ENCODE results near the gene LRPAP1.
"Not testable (repeated sequence)": the region's sequence is repeated elsewhere in the genome, so short reads cannot be mapped to it uniquely, and the experiment has no call there.

LRPAP1 gene

GRCh38 chr4:3519468-3520264 lies 12.6 kb downstream of the LRPAP1 start:
- Mint-ChIP-seq H3K9me3 (no peaks in the 10 kb centered on the region), H3K36me3 (peaks cover 80% of the 10 kb centered on the region), H3K4me1 (no peaks in the 10 kb centered on the region), H3K27ac (no peak overlapping the region), H3K4me3 (no peak overlapping the region)
- ATAC-seq (no peak), DNase-seq (ENCODE audit: low spot score in 2 of 2) (no peak)

DNA sequence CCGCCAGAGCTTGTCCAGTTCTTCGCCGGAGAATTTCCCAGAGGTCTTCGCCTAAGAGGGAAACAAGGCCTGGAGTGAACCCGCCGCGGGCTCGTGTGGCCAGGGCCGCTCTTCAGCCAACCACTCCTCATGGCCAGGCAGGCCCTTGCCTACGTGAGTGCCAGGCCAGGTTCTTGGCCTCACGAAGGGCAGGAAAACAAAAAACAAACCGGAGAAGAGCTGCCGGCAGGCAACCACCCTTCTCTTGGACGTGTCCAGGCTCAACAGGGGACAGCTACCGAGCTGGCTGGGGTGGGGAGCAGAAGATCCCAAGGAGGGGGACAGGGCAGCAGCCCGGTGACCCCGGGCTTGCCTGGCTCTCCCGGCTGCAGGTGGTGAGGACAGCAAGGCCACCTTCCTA lies 13.3 kb downstream of the LRPAP1 start:
- Mint-ChIP-seq H3K4me3 (no peak overlapping the region), H3K9me3 (no peaks in the 10 kb centered on the region), H3K36me3 (peaks cover 75% of the 10 kb centered on the region), H3K27ac (no peak overlapping the region), H3K4me1 (no peaks in the 10 kb centered on the region)
- DNase-seq (ENCODE audit: low spot score in 2 of 2) (no peak), ATAC-seq (no peak)

DNA sequence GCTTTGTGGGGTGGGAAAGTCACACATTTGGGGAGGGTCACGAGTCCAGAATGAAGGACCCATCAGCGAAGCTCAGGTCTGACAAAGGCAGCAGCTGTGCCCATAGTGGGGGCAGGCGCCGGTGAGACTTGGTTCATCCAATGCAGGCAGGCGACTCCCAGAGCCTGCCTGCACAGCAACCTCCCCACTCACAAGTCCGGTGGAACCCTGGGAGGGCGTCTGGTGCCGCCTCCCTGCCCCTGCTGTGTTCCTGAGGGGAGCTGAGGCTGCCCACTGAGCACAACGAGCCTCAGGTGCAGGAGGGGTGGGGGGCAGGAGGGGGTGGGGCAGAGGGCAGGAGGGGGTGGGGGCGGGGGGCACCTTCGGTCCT lies 13.7 kb downstream of the LRPAP1 start:
- Mint-ChIP-seq H3K4me1 (no peaks in the 10 kb centered on the region), H3K4me3 (no peak overlapping the region), H3K9me3 (no peaks in the 10 kb centered on the region), H3K36me3 (peaks cover 73% of the 10 kb centered on the region), H3K27ac (no peak overlapping the region)
- DNase-seq (ENCODE audit: low spot score in 2 of 2) (no peak), ATAC-seq (no peak)

GRCh38 chr4:3517731-3518510 lies 14.3 kb downstream of the LRPAP1 start:
- no peak overlapping the region for H3K27ac Mint-ChIP-seq
- H3K4me3 Mint-ChIP-seq = no peak overlapping the region
- H3K9me3 Mint-ChIP-seq = no peaks in the 10 kb centered on the region
- no peak for ATAC-seq
- H3K4me1 Mint-ChIP-seq = no peaks in the 10 kb centered on the region
- peaks cover 73% of the 10 kb centered on the region for H3K36me3 Mint-ChIP-seq
- no peak for DNase-seq (ENCODE audit: low spot score in 2 of 2)

- Mint-ChIP-seq H3K27ac (no peak overlapping the region), H3K9me3 (no peaks in the 10 kb centered on the region), H3K4me1 (no peaks in the 10 kb centered on the region), H3K4me3 (no peak overlapping the region), H3K36me3 (peaks cover 79% of the 10 kb centered on the region)
- ATAC-seq (no peak), DNase-seq (ENCODE audit: low spot score in 2 of 2) (no peak)
These were observed 15.1 kb downstream of the LRPAP1 start for GRCh38 chr4:3516836-3517730.

- no peaks in the 10 kb centered on the region for H3K4me1 Mint-ChIP-seq
- ATAC-seq (no peak), DNase-seq (ENCODE audit: low spot score in 2 of 2) (no peak)
- H3K9me3 Mint-ChIP-seq = no peaks in the 10 kb centered on the region
- H3K27ac Mint-ChIP-seq = no peak overlapping the region
- no peak overlapping the region for H3K4me3 Mint-ChIP-seq
- peaks cover 75% of the 10 kb centered on the region for H3K36me3 Mint-ChIP-seq
These were observed 16.0 kb downstream of the LRPAP1 start for GRCh38 chr4:3516061-3516835.

DNA sequence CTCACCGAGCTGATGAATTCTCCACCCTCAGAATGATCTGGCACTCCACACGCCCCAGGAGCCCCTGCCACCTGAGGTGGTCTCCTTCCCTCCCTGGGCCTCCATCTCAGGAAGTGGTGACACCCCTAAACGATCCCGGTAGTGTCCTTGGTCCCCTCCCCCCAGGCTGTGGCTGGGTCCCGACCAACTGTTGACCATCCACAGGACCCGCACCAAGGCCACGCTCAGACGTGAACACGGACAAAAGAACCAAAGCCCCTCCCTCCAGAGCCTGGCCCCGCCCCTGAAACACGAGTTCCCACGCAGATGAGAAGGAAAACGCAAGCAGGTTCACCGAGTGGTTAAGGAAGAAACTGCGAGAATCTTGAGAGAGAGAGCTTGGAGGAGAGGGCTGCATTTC lies 16.6 kb downstream of the LRPAP1 start:
- ATAC-seq = no peak
- H3K27ac Mint-ChIP-seq = no peak overlapping the region

DNA sequence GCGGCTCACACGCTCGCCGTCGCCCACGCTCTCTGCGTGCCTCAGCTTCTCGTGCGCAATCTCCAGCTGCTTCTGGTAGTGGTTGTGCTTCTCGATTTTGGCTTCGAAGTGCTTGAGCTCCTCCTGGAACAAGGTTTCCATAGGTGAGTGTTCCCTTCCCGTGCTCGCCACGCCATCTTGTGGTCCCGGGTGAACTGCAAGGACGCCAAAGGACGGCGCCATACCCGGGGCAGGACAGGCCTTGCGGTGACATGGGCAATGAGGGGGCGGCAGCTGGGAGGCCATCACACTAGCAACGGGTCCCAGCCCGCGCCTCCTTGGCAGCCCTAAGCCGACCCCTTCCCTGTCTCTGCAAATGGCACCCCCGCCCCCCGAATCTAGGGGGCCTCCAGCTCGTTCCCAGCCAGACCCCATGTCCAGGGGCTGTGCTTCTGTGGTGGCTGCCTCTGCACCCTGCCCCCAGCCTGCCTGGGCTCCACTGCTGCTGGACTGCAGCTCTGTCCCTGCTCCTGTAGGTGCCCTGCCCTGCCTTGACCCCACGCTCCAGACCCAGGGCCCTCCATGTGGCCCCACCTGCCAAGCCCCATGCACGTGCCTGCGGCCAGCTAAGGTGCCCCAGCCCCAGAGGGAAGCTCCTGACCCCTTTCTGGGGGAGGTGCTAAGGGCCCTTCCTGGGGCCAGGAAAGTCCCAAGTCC lies 17.3 kb downstream of the LRPAP1 start:
- H3K9me3 Mint-ChIP-seq = no peaks in the 10 kb centered on the region
- no peak overlapping the region for H3K4me3 Mint-ChIP-seq
- no peak overlapping the region for H3K27ac Mint-ChIP-seq
- no peak for DNase-seq (ENCODE audit: low spot score in 2 of 2)
- H3K36me3 Mint-ChIP-seq = peaks cover 76% of the 10 kb centered on the region
- no peak for ATAC-seq
- H3K4me1 Mint-ChIP-seq = no peaks in the 10 kb centered on the region

More for the DNA sequence above, 16.6 kb downstream of the LRPAP1 start:
- H3K4me3 Mint-ChIP-seq = no peak overlapping the region
- no peaks in the 10 kb centered on the region for H3K4me1 Mint-ChIP-seq
- H3K9me3 Mint-ChIP-seq = no peaks in the 10 kb centered on the region
- H3K36me3 Mint-ChIP-seq = peaks cover 73% of the 10 kb centered on the region
- no peak for DNase-seq (ENCODE audit: low spot score in 2 of 2)

GRCh38 chr4:3514221-3514780 lies 17.9 kb downstream of the LRPAP1 start:
- ATAC-seq = peak; percentile 51
- H3K4me3 Mint-ChIP-seq = no peak overlapping the region

GRCh38 chr4:3513807-3514206 lies 18.4 kb downstream of the LRPAP1 start:
- Mint-ChIP-seq H3K4me3 (no peak overlapping the region), H3K36me3 (peaks cover 69% of the 10 kb centered on the region), H3K27ac (no peak overlapping the region), H3K9me3 (no peaks in the 10 kb centered on the region), H3K4me1 (peaks cover under 1% of the 10 kb centered on the region)
- DNase-seq (ENCODE audit: low spot score in 2 of 2) = no peak
- no peak for ATAC-seq

More at GRCh38 chr4:3514221-3514780, 17.9 kb downstream of the LRPAP1 start:
- DNase-seq (ENCODE audit: low spot score in 2 of 2) = no peak
- Mint-ChIP-seq H3K4me1 (no peaks in the 10 kb centered on the region), H3K9me3 (no peaks in the 10 kb centered on the region), H3K36me3 (peaks cover 70% of the 10 kb centered on the region), H3K27ac (no peak overlapping the region)

DNA sequence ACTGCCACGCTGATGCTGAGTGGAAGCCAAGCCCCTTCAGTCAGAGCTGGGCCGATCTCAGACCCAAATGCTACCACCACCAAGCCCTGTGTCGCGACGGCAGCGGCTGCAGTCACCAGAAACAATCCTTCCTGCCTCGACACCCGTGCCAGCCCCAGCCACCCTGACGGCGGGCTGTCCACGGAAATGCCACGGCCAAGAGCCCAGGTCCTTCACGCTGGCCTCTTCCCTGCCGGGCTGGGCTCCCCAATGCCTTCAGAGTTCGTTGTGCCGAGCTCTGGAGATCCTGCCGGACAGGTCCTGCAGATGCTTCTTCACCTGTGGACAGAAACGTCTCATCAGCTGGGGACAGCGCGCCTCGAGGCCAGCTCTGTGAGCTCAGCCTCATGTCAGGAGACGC lies 19.5 kb downstream of the LRPAP1 start:
- DNase-seq (ENCODE audit: low spot score in 2 of 2) = no peak
- no peak overlapping the region for H3K27ac Mint-ChIP-seq
- no peak overlapping the region for H3K4me3 Mint-ChIP-seq
- ATAC-seq = no peak
- H3K36me3 Mint-ChIP-seq = peaks cover 70% of the 10 kb centered on the region
- H3K4me1 Mint-ChIP-seq = peaks cover 6% of the 10 kb centered on the region
- no peaks in the 10 kb centered on the region for H3K9me3 Mint-ChIP-seq

DNA sequence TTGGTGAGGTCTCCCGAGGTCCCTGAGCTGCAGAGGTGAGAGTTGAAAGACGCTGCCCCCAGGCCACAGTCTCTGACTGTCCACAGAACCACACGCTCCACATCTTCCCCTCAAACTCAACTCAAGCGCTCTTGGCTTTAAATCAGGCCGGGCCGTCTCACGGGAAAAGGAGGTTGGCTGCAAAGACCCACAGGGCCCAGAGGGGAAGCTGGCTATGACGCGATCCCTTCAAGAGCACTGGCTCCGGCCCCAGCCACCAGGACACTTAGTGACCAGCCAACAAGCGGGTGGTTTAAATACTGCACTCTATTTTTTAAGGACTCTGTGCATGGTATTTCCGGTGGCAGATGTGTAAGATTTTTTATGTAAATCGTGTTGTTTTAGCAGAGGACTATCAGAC lies 19.9 kb downstream of the LRPAP1 start:
- H3K4me1 Mint-ChIP-seq = peaks cover 6% of the 10 kb centered on the region
- H3K27ac Mint-ChIP-seq = no peak overlapping the region
- no peak for DNase-seq (ENCODE audit: low spot score in 2 of 2)
- H3K4me3 Mint-ChIP-seq = no peak overlapping the region
- H3K36me3 Mint-ChIP-seq = peaks cover 71% of the 10 kb centered on the region
- no peak for ATAC-seq
- no peaks in the 10 kb centered on the region for H3K9me3 Mint-ChIP-seq

- not testable (repeated sequence) for H3K4me1 Mint-ChIP-seq; H3K27ac Mint-ChIP-seq; H3K9me3 Mint-ChIP-seq; DNase-seq (ENCODE audit: low spot score in 2 of 2); H3K4me3 Mint-ChIP-seq; ATAC-seq
- peaks cover 71% of the 10 kb centered on the region for H3K36me3 Mint-ChIP-seq
These were observed 20.6 kb downstream of the LRPAP1 start for GRCh38 chr4:3511601-3512000.

DNA sequence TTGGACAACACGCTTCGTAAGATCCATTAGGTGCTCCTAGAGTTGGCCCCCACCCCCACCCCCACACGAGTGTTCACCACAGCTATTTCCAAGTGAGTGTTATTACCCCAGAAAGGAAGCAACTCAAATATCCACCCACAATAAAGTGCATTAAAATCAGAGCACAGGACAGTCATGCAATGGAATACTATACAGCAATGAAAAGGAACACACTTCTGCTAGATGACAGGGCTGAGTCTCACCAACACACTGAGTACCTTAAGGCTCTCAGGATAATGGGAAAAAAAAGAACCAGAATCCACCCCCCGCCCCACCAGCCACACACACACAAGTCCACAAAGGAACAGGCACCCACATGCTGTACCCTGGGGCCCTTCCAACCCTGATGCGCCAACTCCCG lies 21.0 kb downstream of the LRPAP1 start:
- Mint-ChIP-seq H3K36me3 (peaks cover 71% of the 10 kb centered on the region), H3K4me3 (no peak overlapping the region), H3K9me3 (no peaks in the 10 kb centered on the region), H3K4me1 (peaks cover 6% of the 10 kb centered on the region), H3K27ac (no peak overlapping the region)
- DNase-seq (ENCODE audit: low spot score in 2 of 2) (no peak), ATAC-seq (no peak)

Measured in stimulated activated effector memory CD8-positive, alpha-beta T cell treated with anti-CD3 and anti-CD28 coated beads, Interleukin-12 subunit alpha, Interleukin-12 subunit beta, amount 100 ng/mL, for 72 hours (primary cell).